Activated CD4-positive, alpha-beta T cell treated with anti-CD3 and anti-CD28 coated beads, Interleukin-2, amount 10 ng/mL, durations not matched to agents 24 days and 14 days (primary cell): ENCODE results near the gene LRRC61. TPM values are rescaled to one million over a fixed set of nuclear protein-coding genes. Genes with fewer than 3 reads are reported as not detected.

ENCODE experiments used
- total RNA-seq: library from RNA; stranded (reverse); gene quantifications from 2 replicates; pipeline ENCODE4 v1.2.3, GENCODE V29; 2022

The LRRC61 gene
- total RNA-seq, 1 donor from 2014 or later, result 26.8 TPM

Other genes starting within 250 kb of the LRRC61 start
- 7.9 and 11.7 TPM in 2 replicates for gene ACTR3C, start 190 bp downstream of the LRRC61 start, total RNA-seq
- not detected in 2 replicates for gene RARRES2, start 18.3 kb downstream of the LRRC61 start, total RNA-seq
- gene REPIN1, start 45.5 kb downstream of the LRRC61 start, total RNA-seq, result 73.6 and 79.7 TPM in 2 replicates
- gene ZNF775, start 56.0 kb downstream of the LRRC61 start, total RNA-seq, result 4.2 and 5.5 TPM in 2 replicates
- 7.9 and 8.5 TPM in 2 replicates for gene GIMAP8, start 127.3 kb downstream of the LRRC61 start, total RNA-seq
- 40.5 and 45.0 TPM in 2 replicates for gene GIMAP7, start 191.5 kb downstream of the LRRC61 start, total RNA-seq
- gene GIMAP4, start 244.0 kb downstream of the LRRC61 start, total RNA-seq, result 61.1 and 62.7 TPM in 2 replicates